DMS114 treated with DMSO at 0.1 percent for 48 hours (cell line): ENCODE measurements around the gene FSIP1.
"Not testable (repeated sequence)": the region's sequence is repeated elsewhere in the genome, so short reads cannot be mapped to it uniquely, and the experiment has no call there.

Experiments
- DNase-seq: peaks from one replicate; lab custom pipeline; 2025; ENCODE audit not compliant: unreplicated experiment; lab: John Stamatoyannopoulos, UW

The FSIP1 gene

GRCh38 chr15:39782441-39783138, at the start of gene FSIP1:
TSS of gene FSIP1 (minus strand) at chr15:39782841. CDS start at chr15:39776524, 6,317 bp downstream.
- DNase-seq, result peak; percentile 88

DNA sequence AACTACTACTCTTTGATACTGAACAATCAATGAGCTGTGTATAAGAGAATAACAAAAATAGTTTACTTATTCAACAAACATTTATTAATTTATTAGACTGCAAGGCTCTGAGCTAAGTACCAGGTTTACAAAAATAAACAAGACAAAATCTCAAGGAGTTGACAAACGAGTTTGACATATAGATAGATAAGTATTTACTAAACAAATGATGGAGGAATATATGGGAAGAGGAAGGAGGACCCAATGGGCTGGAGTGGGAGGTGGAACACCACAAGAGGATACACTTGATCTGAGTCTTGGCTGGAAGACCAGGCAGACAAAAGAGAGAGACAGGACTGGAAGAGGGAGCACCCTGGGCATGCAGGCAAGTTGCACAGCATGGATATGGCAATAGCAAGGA, 47.5 kb upstream of the FSIP1 start:
- DNase-seq, result no peak

DNA sequence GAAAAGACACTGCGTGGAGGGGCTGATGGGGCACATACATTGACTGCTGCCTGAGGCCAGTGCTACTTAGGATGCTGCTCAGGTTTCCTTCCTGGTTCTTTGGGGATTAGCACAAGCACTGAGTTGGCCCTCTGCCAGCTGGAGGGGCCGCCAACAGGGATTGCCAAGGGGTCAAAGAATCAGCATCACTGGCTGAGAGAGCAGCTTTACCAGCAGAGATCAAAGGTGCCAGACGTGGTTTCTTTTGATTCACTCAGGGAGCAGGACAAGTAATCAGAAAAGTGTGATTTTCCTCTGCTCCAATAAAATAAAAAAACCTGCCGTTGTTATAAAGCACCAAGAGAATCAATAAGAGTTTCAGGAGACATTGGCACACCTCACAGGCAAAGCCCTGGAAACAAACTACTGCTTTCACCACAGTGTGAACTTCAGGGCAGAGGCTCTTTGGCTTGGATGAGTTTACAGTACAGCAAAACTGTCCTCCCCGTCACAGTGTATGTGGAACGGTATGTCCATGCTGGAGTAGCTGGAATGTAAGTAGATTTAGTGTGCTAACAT, 45.8 kb upstream of the FSIP1 start:
- DNase-seq, result no peak

GRCh38 chr15:39826975-39827374, 44.3 kb upstream of the FSIP1 start:
- DNase-seq, result no peak

- no peak for DNase-seq
These were observed 41.0 kb upstream of the FSIP1 start for GRCh38 chr15:39823634-39824033.

DNA sequence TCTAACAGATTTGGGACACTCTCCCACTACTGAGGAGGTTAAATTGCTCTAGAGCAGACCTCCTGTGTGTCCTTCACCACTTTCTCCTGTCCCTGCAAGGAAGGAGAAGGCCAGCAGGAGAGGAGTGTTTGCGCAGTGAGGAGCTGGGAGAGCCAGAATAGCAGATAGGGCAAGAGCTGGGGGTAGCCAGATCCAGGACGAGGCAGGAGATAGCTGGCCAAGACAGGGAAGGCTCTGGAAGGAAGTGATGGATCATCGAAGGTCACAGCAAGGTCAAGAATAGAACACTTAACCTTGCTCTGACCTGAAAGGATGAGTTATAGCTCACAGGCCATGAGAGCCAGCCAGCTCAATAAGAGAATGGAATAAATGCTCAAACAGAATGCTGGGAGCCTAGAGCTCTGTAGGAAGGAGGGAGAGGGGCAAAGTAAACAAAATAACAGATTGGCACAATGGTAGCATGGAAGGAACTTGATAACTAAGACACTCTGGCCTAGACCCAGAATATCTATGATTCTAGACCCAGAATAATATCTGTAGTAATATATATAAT, 37.5 kb upstream of the FSIP1 start:
- DNase-seq, result no peak

DNA sequence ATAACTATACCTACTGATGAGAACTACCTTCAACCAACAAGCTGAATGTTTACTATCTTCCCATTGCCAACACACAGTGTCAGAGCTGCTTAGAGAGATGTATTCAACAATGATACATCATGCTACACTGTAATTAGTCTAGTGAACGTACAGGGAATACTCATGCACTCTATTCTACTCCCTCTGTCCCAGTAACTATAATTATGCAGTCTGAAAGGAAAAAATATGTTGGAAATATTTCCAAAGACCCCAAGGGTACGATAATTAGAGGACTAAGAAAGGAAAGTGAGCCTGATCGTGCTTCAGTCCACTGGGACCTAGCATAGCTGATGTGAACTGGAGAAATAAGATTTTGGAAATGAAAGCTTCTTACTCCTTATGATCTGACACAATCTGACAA, 36.9 kb upstream of the FSIP1 start:
- no peak for DNase-seq

DNA sequence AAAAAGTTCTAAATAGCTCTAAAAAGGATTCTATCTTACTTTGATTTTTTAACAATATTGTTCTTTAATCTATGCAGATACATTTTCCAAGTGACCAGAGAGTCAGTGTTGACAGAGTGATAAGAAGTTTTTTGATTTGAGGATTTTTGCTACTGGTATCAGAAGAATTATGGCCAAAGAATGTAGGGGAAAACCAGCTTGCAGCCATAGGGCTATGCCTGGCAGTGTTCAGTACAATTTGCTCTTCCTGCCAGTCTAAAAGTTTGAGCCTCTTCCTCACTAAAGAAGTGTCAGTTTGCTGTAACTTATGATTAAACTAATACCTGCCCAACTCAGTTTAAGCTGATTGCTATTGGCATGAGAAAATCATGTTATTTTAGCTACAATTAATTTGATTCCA, 35.3 kb upstream of the FSIP1 start:
- DNase-seq, result no peak

- DNase-seq, result no peak
These were observed 31.8 kb upstream of the FSIP1 start for GRCh38 chr15:39814489-39814888.

- DNase-seq, result not testable (repeated sequence)
These were observed 30.0 kb upstream of the FSIP1 start for GRCh38 chr15:39812651-39813050.

DNA sequence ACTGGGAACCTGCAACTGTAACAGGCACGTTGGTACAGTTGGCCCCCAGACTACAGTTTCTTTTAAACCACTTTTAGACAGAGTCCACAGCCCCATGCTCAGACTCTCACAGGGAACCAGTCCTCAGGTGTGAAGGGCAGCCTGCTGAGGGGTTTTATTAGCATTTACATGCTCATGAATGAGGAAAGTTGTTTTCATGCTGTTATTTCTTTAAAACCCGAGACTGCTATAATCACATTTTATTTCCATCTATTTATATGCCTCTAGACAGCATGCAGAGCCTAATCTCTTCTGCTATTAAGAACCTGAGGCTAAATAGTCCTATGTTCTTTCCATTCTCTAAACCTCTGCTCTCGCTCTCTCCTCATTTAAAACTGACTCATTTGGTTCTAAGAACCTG, 26.3 kb upstream of the FSIP1 start:
- no peak for DNase-seq

- DNase-seq, result no peak
These were observed 25.1 kb upstream of the FSIP1 start for GRCh38 chr15:39807791-39808190.

DNA sequence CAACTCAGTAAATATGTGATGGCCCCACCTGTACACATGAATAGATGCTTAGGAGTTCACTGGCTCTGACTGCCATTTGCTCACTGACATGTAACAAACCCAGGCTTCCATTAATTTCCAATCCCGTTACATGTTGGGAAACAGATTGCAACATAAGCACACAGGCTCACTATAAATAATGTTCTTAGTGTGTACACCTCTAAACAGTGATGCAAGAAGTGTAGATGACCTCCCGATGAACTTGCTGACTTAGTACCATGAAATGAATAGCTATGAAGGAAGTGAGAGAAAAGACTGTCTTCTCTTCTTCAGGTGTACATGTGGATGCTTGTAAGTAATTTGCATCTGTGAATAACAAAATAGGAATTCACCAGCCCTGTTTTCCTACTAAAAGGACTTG, 21.4 kb upstream of the FSIP1 start:
- DNase-seq, result no peak

GRCh38 chr15:39803016-39803415, 20.4 kb upstream of the FSIP1 start:
- no peak for DNase-seq

DNA sequence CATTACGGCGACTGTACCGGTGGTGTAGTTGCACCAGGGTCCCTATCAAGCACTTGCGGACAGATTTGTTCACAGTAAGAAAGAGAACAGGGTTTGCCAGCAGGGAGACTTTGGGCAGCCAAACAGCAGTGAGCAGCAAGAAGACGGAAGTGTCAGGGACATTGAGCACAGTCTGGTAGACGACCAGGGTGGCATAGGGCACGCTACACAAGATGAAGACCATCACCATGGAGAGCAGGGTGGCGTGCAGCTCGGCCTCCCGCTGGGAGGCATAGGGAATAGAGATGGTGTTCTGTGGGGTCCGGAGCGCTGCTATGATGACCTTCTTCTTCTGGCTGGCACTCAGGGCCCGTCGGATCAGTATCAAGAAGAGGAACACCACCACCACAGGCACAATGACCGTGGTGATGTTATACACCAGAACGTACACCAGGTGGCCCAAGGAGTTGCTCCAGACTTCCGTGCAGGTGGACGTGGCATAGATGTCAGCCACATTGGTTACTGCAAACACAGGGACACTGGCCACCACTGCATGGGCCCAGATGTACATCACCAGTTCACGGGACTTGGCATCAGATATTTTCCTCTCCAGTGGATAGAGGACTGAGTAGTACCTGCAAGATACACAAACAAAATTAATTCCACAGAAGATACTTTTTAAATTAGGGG, 19.1 kb upstream of the FSIP1 start:
- DNase-seq, result peak; percentile 2

- DNase-seq, result no peak
These were observed 16.9 kb upstream of the FSIP1 start for GRCh38 chr15:39799552-39800011.

- no peak for DNase-seq
These were observed 15.7 kb upstream of the FSIP1 start for GRCh38 chr15:39798382-39798781.

GRCh38 chr15:39797407-39797806, 14.8 kb upstream of the FSIP1 start:
- no peak for DNase-seq

DNA sequence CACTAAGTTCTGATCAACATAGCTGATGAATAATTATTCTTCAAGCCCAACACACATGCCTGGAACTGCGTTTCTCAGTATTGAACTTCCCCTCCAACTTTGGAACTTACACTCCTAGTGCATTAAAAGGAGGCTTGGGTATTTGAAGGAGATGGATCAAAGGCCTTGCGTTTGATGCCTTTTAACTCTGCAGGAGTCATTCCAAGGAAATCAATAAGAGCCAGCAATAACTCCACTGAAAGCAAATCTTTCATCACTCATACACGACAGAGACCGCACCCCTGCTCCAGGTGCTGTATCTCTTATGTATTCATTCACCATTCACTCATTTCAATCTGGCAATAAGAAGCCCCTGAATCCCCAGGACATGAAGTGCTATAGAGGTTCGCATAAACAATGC, 14.0 kb upstream of the FSIP1 start:
- DNase-seq, result no peak

DNA sequence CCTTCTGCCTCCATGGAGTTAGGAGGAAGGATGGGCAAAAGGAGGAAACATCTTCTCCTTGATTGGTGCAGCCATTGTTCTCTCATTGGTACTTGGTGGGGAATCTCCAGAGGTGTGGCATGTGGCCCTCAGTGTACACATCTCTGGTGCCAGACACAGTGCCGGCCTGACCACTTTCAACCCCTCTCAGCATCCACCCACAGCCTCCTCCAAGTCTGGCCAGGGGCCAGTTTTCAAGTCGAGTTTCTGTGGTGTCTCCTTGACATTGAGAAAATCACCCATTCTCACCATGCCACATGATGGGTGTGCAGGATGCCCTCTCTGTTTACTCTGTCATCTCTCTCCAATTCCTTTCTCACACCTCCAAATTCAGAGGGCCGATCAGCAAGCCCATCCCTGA, 12.8 kb upstream of the FSIP1 start:
- DNase-seq, result no peak

DNA sequence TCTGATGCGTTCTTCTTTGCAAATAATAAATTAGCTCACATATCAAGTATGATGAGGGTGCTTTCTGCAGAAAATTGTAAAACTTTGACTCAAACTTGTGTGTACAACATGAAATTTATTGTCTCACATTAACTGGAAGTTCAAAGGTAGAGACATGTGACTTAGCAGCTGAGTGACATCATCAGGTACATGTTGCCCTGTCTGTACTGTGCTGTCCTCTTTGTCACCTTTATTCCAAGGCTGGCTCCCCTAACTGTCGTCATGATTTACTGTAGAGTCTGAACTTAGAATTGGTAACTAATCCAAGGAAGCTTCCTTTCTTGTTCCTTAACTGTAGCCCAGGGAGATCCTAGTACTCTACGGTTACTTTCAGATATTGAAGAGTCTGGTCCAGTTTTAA, 12.3 kb upstream of the FSIP1 start:
- DNase-seq, result no peak

- DNase-seq, result no peak
These were observed 11.3 kb upstream of the FSIP1 start for GRCh38 chr15:39793923-39794322.
